Measurements from ENCODE around the gene ATP5F1E.

Gene ATP5F1E

GRCh38 chr20:59004763-59005522 lies 27.2 kb downstream of the ATP5F1E start:
- DNase-seq, result no peak

- no peak for DNase-seq
Measured at GRCh38 chr20:59004493-59004762, 27.7 kb downstream of the ATP5F1E start.

- DNase-seq, result no peak
Measured at GRCh38 chr20:59003836-59004492, 28.2 kb downstream of the ATP5F1E start.

- no peak for DNase-seq
Measured at GRCh38 chr20:59002874-59003399, 29.2 kb downstream of the ATP5F1E start.

GRCh38 chr20:59002388-59002787 lies 29.7 kb downstream of the ATP5F1E start:
- DNase-seq, result no peak

- no peak for DNase-seq
Measured at GRCh38 chr20:59001449-59002171, 30.5 kb downstream of the ATP5F1E start.

GRCh38 chr20:59001068-59001448 lies 31.1 kb downstream of the ATP5F1E start:
- DNase-seq, result no peak

- DNase-seq, result no peak
Measured at GRCh38 chr20:59000326-59000725, 31.8 kb downstream of the ATP5F1E start.

- DNase-seq, result no peak
Measured at GRCh38 chr20:58998656-58999055, 33.5 kb downstream of the ATP5F1E start.

GRCh38 chr20:58997141-58997770 lies 34.9 kb downstream of the ATP5F1E start:
- no peak for DNase-seq

GRCh38 chr20:58996226-58996611 lies 35.9 kb downstream of the ATP5F1E start:
- no peak for DNase-seq

- DNase-seq, result no peak
Measured at GRCh38 chr20:58995461-58996225, 36.5 kb downstream of the ATP5F1E start.

GRCh38 chr20:58994390-58995159 lies 37.6 kb downstream of the ATP5F1E start:
- DNase-seq, result no peak

GRCh38 chr20:58993332-58994248 lies 38.5 kb downstream of the ATP5F1E start:
- peak in 1 of 2 experiments; percentile 20 for DNase-seq

GRCh38 chr20:58992911-58993310 lies 39.2 kb downstream of the ATP5F1E start:
- DNase-seq, result no peak

GRCh38 chr20:58991715-58992114 lies 40.4 kb downstream of the ATP5F1E start:
- no peak for DNase-seq

GRCh38 chr20:58990651-58991445 lies 41.3 kb downstream of the ATP5F1E start:
- DNase-seq, result no peak

GRCh38 chr20:58989196-58989595 lies 42.9 kb downstream of the ATP5F1E start:
- no peak for DNase-seq

- no peak for DNase-seq
Measured at GRCh38 chr20:58988565-58988882, 43.6 kb downstream of the ATP5F1E start.

Data from NCI-H2081 (cell line).